DND-41 (cell line): Measurements from ENCODE around the gene S100A14.
A peak's percentile ranks its signal among the peaks of the same experiment; 100 is the strongest.

Experiments used
- EZH2 ChIP-seq: IDR thresholded peaks from 3 replicates; pipeline ENCODE4 v1.6.1; 2012; ENCODE audit warnings: borderline replicate concordance, low read depth, mild to moderate bottlenecking, moderate library complexity, low read length, inconsistent platforms; ENCODE audit not compliant: severe bottlenecking
- TF ChIP-seq, protein P1 (sequence below): IDR thresholded peaks from 2 replicates; pipeline ENCODE4 v1.5.1; 2012; ENCODE audit warnings: borderline replicate concordance, low read length, moderate library complexity, mild to moderate bottlenecking; ENCODE audit not compliant: poor library complexity, severe bottlenecking; ENCODE audit errors: extremely low read depth

DNA sequence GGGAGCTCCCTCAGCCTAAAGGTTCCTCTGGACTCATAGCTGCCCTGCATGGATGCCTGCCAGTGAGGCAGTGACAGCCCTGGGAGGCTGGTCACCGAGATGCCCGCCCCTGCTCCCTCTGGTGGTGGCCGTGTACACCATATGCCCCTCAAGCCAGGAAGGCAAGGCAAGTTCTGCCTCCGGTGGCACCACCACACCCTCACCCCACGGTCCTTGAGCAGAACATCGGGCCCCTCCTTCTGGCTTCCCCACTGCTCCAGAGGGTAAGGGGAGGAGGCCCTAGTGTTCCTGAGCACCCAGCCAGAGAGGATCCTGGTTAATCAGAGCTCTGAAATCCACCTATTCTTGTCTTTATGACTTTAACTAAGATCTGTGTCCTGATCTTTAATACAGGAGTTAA is 1.5 kb upstream of the S100A14 start:
- TF ChIP-seq, protein P1, sequence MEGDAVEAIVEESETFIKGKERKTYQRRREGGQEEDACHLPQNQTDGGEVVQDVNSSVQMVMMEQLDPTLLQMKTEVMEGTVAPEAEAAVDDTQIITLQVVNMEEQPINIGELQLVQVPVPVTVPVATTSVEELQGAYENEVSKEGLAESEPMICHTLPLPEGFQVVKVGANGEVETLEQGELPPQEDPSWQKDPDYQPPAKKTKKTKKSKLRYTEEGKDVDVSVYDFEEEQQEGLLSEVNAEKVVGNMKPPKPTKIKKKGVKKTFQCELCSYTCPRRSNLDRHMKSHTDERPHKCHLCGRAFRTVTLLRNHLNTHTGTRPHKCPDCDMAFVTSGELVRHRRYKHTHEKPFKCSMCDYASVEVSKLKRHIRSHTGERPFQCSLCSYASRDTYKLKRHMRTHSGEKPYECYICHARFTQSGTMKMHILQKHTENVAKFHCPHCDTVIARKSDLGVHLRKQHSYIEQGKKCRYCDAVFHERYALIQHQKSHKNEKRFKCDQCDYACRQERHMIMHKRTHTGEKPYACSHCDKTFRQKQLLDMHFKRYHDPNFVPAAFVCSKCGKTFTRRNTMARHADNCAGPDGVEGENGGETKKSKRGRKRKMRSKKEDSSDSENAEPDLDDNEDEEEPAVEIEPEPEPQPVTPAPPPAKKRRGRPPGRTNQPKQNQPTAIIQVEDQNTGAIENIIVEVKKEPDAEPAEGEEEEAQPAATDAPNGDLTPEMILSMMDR, result peak; percentile 63
- no peak for TF ChIP-seq EZH2
